PFSK-1 (cell line): ENCODE measurements around the gene TLNRD1.

Experiments used
- FOXP2 ChIP-seq: optimal IDR thresholded peaks from 2 replicates; pipeline ENCODE3; 2011; ENCODE audit warnings: borderline replicate concordance, control low read depth, inconsistent platforms; ENCODE audit not compliant: insufficient read depth; ENCODE audit errors: extremely low read length, extremely low read depth
- POLR2AphosphoS5 ChIP-seq: IDR thresholded peaks from 2 replicates; pipeline ENCODE4 v1.6.1; 2012; ENCODE audit warnings: low read depth, mild to moderate bottlenecking, control low read depth, low read length, moderate library complexity
- REST ChIP-seq, 2 experiments: IDR thresholded peaks; 2 replicates each; pipeline versions ENCODE4 v1.6.1 to v1.8.0; 2011 to 2012; ENCODE audit warnings: low read depth in 2 of 2, low read length in 2 of 2, control low read depth in 1 of 2, inconsistent platforms in 1 of 2, mild to moderate bottlenecking in 1 of 2, moderate library complexity in 1 of 2; ENCODE audit not compliant: insufficient read depth in 1 of 2
- SIN3A ChIP-seq: IDR thresholded peaks from 2 replicates; pipeline ENCODE4 v1.6.1; 2012; ENCODE audit warnings: mild to moderate bottlenecking, low read length, moderate library complexity, borderline replicate concordance; ENCODE audit not compliant: insufficient read depth
- TAF1 ChIP-seq: IDR thresholded peaks from 2 replicates; pipeline ENCODE4 v1.6.1; 2012; ENCODE audit warnings: low read length, control low read depth, borderline replicate concordance; ENCODE audit not compliant: insufficient read depth

GRCh38 chr15:80957556-80957955 lies 43.2 kb upstream of the TLNRD1 start:
- TF ChIP-seq POLR2AphosphoS5 (no peak), TAF1 (no peak), SIN3A (no peak), REST (IDR thresholded peaks at IDR 0.05; ENCODE audit: insufficient read depth in 1 of 2, low read depth in 2 of 2, low read length in 2 of 2) (no peak), FOXP2 (no peak)
